SK-N-MC (cell line): Measurements from ENCODE around the gene ZNF385B.

Experiments used
- DNase-seq: peaks from one replicate; pipeline ENCODE4 v3.0.0-alpha.2; 2011; ENCODE audit warnings: low read depth, low spot score
- H3K27ac ChIP-seq: fragments of 200-600 bp; sonication (generic); 2 replicates; pipeline ENCODE4 v1.5.1; 2016; ENCODE audit warnings: mixed run types
- H3K36me3 ChIP-seq: fragments of 200-600 bp; sonication (generic); 2 replicates; pipeline ENCODE4 v1.6.1; 2017; ENCODE audit warnings: antibody characterized with exemption, low read length, mixed read lengths; ENCODE audit not compliant: insufficient read depth
- H3K4me3 ChIP-seq: fragments of 200-600 bp; sonication (generic); 2 replicates; pipeline ENCODE4 v1.5.1; 2016
- H3K9ac ChIP-seq: fragments of 200-600 bp; sonication (generic); 2 replicates; pipeline ENCODE4 v1.8.0; 2017; ENCODE audit warnings: mixed run types, mixed read lengths; ENCODE audit not compliant: insufficient read length
- H3K9me3 ChIP-seq: fragments of 200-600 bp; sonication (generic); 2 replicates; pipeline ENCODE4 v1.6.1; 2017; ENCODE audit warnings: low read depth, mild to moderate bottlenecking, antibody characterized with exemption, low read length, moderate library complexity, mixed read lengths
- EZH2 ChIP-seq: fragments of 200-600 bp; sonication (generic); IDR thresholded peaks from one replicate; pipeline ENCODE4 v1.6.1; 2017; ENCODE audit warnings: antibody characterized with exemption
- FOXP2 ChIP-seq: optimal IDR thresholded peaks from 2 replicates; pipeline ENCODE3; 2011; ENCODE audit warnings: mild to moderate bottlenecking, moderate library complexity; ENCODE audit not compliant: insufficient read depth; ENCODE audit errors: extremely low read length, control extremely low read depth
- POLR2AphosphoS5 ChIP-seq: IDR thresholded peaks from 2 replicates; pipeline ENCODE4 v1.6.1; 2012; ENCODE audit warnings: mild to moderate bottlenecking, low read depth, low read length, borderline replicate concordance

ZNF385B gene

GRCh38 chr2:179613701-179614100 lies 247.7 kb downstream of the ZNF385B start:
- Histone ChIP-seq H3K36me3 (no peaks in the 10 kb centered on the region), H3K27ac (no peak overlapping the region), H3K9ac (no peak overlapping the region), H3K4me3 (no peak overlapping the region), H3K9me3 (no peaks in the 10 kb centered on the region)
- DNase-seq = no peak
- TF ChIP-seq FOXP2 (no peak), EZH2 (no peak), POLR2AphosphoS5 (no peak)

DNA sequence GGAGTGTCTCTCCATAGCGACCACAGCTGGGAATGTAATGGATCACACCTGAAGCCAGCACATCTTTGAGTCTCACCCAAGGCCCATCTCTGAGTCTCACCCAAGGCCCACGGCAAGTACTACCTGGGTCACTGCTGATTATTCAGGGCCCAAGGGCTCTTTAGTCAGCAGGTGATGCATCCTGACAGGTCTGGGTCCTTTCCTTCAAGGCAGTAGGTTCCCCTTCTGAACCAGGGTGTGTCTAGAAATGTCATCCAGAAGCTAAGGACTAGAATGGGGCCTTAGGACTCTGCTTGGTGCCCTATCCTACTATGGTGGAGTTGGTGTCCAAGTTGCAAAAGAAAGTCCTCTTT lies 248.1 kb downstream of the ZNF385B start:
- H3K27ac ChIP-seq = no peak overlapping the region
- TF ChIP-seq POLR2AphosphoS5 = no peak
- H3K9me3 ChIP-seq = no peaks in the 10 kb centered on the region
- H3K9ac ChIP-seq = no peak overlapping the region
- H3K36me3 ChIP-seq = no peaks in the 10 kb centered on the region
- H3K4me3 ChIP-seq = no peak overlapping the region
- DNase-seq = no peak

DNA sequence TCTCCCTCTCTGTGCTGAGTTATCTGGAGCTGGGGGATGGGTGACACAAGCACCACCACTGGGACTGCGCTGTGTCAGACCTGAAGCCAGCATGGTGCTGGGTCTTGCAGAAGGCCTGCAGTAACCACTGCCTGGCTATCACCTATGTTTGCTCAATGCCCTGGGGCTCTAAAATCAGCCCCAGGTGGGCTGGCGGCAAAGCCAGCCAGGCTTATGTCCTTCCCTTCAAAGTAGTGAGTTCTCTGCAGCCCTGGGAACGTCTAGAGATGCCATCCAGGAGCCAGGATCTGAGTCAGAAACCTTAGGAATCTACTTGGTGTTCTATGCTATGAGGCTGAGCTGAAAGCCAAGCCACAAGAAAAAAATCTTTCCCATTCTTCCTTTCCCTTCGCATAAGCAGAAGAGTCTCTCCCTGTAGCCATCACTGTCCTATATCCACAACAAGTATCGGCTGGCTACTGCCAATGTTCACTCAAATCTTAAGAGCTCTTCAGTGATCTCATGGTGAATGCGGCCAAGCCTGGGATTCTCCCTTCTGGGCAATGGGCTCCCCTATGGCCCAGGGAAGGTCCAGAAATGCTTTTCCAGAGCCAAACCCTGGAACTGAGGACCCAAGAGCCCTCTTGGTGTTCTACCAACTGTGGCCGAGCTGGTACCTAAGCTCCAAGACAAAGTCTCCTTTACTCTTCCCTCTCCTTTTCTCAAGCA lies 248.7 kb downstream of the ZNF385B start:
- Histone ChIP-seq H3K9ac (no peak overlapping the region), H3K4me3 (no peak overlapping the region), H3K36me3 (no peaks in the 10 kb centered on the region), H3K27ac (no peak overlapping the region), H3K9me3 (no peaks in the 10 kb centered on the region)
- no peak for DNase-seq
- TF ChIP-seq POLR2AphosphoS5 (no peak), FOXP2 (no peak), EZH2 (no peak)

DNA sequence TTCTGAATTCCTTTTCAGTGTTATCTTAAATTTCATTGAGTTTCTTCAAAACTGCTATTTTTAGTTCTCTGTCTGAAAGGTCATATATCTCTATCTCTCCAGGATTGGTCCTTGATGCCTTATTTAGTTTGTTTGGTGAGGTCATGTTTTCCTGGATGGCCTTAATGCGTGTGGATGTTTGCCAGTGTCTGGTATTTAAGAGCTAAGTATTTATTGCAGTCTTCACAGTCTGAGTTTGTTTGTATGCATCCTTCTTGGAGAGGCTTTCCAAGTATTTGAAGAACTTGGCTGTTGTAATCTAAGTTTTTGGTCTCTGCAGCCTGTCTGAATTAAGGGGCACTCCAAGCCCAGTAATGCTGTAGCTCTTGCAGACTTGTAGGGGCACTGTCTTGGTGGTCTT lies 249.3 kb downstream of the ZNF385B start:
- no peak overlapping the region for H3K4me3 ChIP-seq
- no peaks in the 10 kb centered on the region for H3K36me3 ChIP-seq
- no peak overlapping the region for H3K27ac ChIP-seq
- DNase-seq = no peak
- H3K9ac ChIP-seq = no peak overlapping the region
- TF ChIP-seq POLR2AphosphoS5 (no peak), FOXP2 (no peak), EZH2 (no peak)
- H3K9me3 ChIP-seq = no peaks in the 10 kb centered on the region

DNA sequence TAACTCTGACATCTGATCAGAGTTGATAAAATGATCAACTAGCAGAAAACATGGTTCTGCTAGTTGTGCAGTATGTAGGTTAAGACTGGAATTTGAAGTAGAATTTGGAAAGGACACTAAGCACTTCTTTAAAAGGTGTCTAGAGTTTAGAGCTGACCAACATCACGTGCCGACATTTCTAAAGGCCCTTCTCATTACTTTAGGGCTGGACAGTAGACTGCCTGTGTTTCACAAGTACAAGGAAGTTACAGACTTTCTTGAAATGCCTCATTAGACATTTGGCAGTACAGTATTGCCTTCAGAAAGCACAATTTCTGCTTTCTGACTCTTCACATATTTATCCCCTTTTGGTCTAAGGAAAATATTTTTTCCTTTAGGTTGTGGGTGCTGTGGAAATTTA lies 255.3 kb downstream of the ZNF385B start:
- DNase-seq = no peak
- H3K27ac ChIP-seq = no peak overlapping the region
- H3K36me3 ChIP-seq = no peaks in the 10 kb centered on the region
- H3K9ac ChIP-seq = no peak overlapping the region
- H3K4me3 ChIP-seq = no peak overlapping the region
- no peaks in the 10 kb centered on the region for H3K9me3 ChIP-seq
- no peak for TF ChIP-seq FOXP2
- no peak for TF ChIP-seq POLR2AphosphoS5
- TF ChIP-seq EZH2 = no peak

DNA sequence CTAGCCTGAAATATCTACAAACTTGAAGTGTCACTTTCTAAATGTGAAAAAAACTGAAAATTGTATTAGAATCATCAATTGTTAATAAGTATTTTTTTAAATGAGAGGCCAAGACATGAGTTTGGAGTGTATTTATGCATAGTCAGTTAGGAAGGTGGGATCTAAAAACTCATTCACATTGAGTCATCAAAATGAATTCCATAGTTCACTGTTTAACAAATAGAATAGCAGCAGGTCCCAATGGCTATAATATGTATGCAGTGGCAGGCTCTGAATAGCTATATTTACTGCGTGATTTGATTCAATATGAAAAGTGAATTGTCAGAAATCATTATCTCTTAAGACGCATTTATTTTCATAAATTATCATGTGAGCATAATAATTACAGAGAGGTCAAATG lies 256.1 kb downstream of the ZNF385B start:
- DNase-seq = no peak
- Histone ChIP-seq H3K9ac (no peak overlapping the region), H3K36me3 (no peaks in the 10 kb centered on the region), H3K9me3 (no peaks in the 10 kb centered on the region), H3K4me3 (no peak overlapping the region), H3K27ac (no peak overlapping the region)
- TF ChIP-seq POLR2AphosphoS5 (no peak), FOXP2 (no peak), EZH2 (no peak)

DNA sequence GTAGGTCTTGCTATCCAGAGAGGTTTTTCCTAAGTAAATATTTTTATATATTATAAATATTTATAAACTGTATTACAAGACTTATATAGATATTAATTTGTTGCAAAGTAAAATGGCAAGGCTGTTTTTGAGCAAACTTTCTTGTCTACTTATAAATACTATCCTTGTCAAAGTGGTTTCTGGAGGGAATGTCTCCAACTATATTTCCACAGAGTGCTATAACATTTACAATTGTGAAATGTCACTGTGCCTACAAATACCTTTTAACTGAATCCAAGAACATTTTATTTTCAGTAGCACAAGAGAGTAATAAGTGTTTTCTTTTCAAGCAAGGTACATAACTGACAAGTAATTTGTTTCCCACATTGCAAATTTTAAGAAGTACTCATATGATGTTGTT lies 256.8 kb downstream of the ZNF385B start:
- no peak for DNase-seq
- Histone ChIP-seq H3K36me3 (no peaks in the 10 kb centered on the region), H3K27ac (no peak overlapping the region), H3K9ac (no peak overlapping the region), H3K9me3 (no peaks in the 10 kb centered on the region), H3K4me3 (no peak overlapping the region)
- TF ChIP-seq POLR2AphosphoS5 = no peak
- no peak for TF ChIP-seq EZH2
- no peak for TF ChIP-seq FOXP2

DNA sequence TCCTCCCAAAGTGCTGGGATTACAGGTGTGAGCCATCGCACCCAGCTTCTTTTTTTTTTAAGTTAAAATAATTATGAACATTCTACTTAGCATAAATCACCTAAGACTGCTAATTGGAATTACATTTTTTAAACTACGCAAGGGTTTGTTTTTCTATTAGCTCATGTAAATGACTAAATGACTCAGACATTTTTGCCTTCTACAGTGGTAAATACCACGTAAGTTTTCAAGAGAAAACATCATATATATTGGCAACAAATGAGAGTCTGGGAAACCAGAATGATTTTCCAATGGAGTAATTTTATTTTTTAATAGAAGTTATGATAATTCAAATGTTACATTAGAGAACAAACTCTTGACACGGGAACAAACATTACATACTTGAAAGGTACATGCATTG lies 259.0 kb downstream of the ZNF385B start:
- Histone ChIP-seq H3K9ac (no peak overlapping the region), H3K27ac (no peak overlapping the region), H3K4me3 (no peak overlapping the region), H3K9me3 (no peaks in the 10 kb centered on the region), H3K36me3 (no peaks in the 10 kb centered on the region)
- DNase-seq = no peak
- no peak for TF ChIP-seq POLR2AphosphoS5
- no peak for TF ChIP-seq EZH2
- no peak for TF ChIP-seq FOXP2

DNA sequence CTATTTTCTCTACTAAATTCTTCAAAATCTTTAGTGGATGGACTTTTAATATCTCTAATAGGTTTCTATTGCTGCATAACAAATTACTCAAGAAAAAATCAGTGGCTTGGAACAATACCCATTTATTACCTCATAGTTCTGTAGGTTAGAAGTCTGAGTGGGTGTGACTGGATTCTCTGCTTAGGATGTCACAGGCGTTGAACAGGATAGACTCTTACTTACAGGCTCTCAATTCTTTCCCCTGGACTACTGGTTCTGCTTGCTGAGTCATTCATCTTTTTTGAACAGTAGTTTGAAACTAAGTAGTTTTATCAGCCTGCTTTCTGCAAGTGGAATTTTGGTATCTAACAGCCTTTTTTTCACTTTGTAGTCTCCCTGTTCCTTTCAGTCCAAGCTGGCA lies 265.4 kb downstream of the ZNF385B start:
- H3K9me3 ChIP-seq = no peaks in the 10 kb centered on the region
- no peak overlapping the region for H3K27ac ChIP-seq
- TF ChIP-seq FOXP2 = no peak
- no peak for TF ChIP-seq POLR2AphosphoS5
- TF ChIP-seq EZH2 = no peak
- H3K36me3 ChIP-seq = no peaks in the 10 kb centered on the region
- no peak for DNase-seq
- no peak overlapping the region for H3K4me3 ChIP-seq
- no peak overlapping the region for H3K9ac ChIP-seq

DNA sequence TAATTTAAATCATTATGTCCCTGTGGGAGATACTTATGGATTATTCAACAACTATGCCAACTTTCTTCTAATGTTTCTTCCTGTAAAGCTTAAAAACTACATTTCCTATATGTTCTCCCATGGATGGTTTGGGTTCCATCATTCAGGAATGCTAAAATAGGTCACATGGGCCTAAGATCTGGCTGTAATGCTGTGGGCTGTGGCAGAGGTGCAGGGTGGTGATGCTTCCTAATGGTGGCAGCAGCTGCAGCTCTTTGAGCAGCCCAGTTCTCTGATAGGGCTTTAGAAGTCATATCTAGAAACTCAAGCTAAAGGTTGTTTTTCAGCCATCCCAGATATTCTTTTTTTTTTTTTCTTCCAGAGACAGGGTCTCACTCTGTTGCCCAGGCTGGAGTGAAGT lies 266.1 kb downstream of the ZNF385B start:
- TF ChIP-seq EZH2 (no peak), FOXP2 (no peak), POLR2AphosphoS5 (no peak)
- no peaks in the 10 kb centered on the region for H3K9me3 ChIP-seq
- no peak for DNase-seq
- H3K9ac ChIP-seq = no peak overlapping the region
- H3K36me3 ChIP-seq = no peaks in the 10 kb centered on the region
- H3K27ac ChIP-seq = no peak overlapping the region
- H3K4me3 ChIP-seq = no peak overlapping the region
